Chondrocyte (in vitro differentiated cells): ENCODE measurements around the gene RAB37. TPM values are rescaled to one million over a fixed set of nuclear protein-coding genes. Genes with fewer than 3 reads are reported as not detected.

Source experiments
- DNase-seq: peaks from one replicate; pipeline ENCODE4 v3.0.0; 2021; ENCODE audit warnings: mixed read lengths, low spot score
- H3K27ac Mint-ChIP-seq: one replicate; pipeline ENCODE4 v1.8.0; 2021; ENCODE audit warnings: mild to moderate bottlenecking, moderate library complexity, mixed read lengths; ENCODE audit not compliant: unreplicated experiment
- H3K27me3 Mint-ChIP-seq: 2 replicates; pipeline ENCODE4 v1.8.0; 2021; ENCODE audit warnings: low read depth, mixed read lengths
- H3K36me3 Mint-ChIP-seq: 2 replicates; pipeline ENCODE4 v1.8.0; 2021; ENCODE audit warnings: low read depth, mixed read lengths
- H3K4me1 Mint-ChIP-seq: 2 replicates; pipeline ENCODE4 v1.8.0; 2021; ENCODE audit warnings: low read depth, mild to moderate bottlenecking, mixed read lengths
- H3K4me3 Mint-ChIP-seq: one replicate; pipeline ENCODE4 v1.8.0; 2021; ENCODE audit warnings: mild to moderate bottlenecking, moderate library complexity, mixed read lengths; ENCODE audit not compliant: unreplicated experiment
- H3K9me3 Mint-ChIP-seq: 2 replicates; pipeline ENCODE4 v1.8.0; 2021; ENCODE audit warnings: low read depth, mixed read lengths
- total RNA-seq: library from RNA; stranded (reverse); gene quantifications from 3 replicates; pipeline ENCODE4 v1.2.1, GENCODE V29; 2021
- TF ChIP-seq, protein P1 (sequence below): fragments of 200-600 bp; sonication (generic); IDR thresholded peaks from 2 replicates; pipeline ENCODE4 v1.5.0; 2021; ENCODE audit warnings: antibody characterized with exemption, mild to moderate bottlenecking, moderate library complexity

Gene RAB37
- total RNA-seq, 1 donor from 2014 or later: 0.15 TPM

DNA sequence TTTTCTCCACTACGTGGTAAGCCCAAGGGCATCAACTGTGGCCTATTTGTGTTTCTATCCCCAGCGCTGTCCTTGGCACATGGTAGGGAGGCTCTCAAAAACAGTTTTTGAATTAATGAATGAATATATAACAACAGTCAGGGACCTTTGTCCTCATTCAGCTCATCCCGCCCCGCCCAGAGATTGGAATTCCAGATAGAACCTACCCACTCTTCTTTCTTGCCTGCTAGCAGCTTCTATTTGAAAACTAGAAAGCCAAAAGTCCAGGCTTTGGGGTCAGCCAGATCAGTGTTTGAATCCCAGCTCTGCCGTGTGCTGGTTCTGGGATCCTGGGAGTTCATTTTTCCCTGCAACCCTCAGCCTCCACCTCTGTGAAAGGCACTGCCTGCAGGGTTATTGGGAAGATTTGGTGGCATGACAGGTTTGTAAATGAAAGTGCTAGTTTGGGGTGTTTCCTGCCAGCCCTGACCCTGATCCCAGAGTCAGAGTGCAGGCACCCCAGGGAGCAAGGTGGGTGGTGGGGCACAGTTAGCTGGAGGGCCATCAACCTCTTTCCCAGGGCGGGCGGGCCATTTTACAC, 15.9 kb downstream of the RAB37 start:
- no peak for DNase-seq
- Mint-ChIP-seq H3K4me1 (peaks cover 61% of the 10 kb centered on the region), H3K27me3 (no peaks in the 10 kb centered on the region), H3K36me3 (peaks cover 3% of the 10 kb centered on the region), H3K4me3 (no peak overlapping the region), H3K27ac (peak overlapping the region; percentile 11), H3K9me3 (no peaks in the 10 kb centered on the region)
- TF ChIP-seq, protein P1, sequence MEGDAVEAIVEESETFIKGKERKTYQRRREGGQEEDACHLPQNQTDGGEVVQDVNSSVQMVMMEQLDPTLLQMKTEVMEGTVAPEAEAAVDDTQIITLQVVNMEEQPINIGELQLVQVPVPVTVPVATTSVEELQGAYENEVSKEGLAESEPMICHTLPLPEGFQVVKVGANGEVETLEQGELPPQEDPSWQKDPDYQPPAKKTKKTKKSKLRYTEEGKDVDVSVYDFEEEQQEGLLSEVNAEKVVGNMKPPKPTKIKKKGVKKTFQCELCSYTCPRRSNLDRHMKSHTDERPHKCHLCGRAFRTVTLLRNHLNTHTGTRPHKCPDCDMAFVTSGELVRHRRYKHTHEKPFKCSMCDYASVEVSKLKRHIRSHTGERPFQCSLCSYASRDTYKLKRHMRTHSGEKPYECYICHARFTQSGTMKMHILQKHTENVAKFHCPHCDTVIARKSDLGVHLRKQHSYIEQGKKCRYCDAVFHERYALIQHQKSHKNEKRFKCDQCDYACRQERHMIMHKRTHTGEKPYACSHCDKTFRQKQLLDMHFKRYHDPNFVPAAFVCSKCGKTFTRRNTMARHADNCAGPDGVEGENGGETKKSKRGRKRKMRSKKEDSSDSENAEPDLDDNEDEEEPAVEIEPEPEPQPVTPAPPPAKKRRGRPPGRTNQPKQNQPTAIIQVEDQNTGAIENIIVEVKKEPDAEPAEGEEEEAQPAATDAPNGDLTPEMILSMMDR: no peak

DNA sequence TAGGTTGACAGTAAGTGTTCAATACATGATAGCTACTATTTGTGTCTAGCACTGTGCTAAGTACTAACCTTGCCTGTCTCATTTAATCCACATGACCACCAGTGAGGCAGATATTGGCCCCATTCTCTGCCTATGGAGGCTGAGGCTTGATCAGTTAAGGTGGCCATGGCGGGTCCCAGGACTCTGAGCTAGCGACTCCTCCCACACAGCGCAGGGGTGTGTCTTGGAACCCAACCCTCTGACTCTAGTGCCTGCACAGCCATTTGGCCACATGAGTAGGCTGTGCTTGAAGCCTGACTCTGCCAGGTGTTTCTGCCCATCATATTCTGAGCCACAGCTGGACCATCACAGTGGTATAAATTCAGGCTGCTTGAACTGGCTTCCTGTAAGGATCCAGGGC, 17.8 kb downstream of the RAB37 start:
- peaks cover 3% of the 10 kb centered on the region for H3K36me3 Mint-ChIP-seq
- TF ChIP-seq, protein P1: no peak
- H3K4me3 Mint-ChIP-seq: no peak overlapping the region
- DNase-seq: no peak
- peaks cover 76% of the 10 kb centered on the region for H3K4me1 Mint-ChIP-seq
- no peaks in the 10 kb centered on the region for H3K9me3 Mint-ChIP-seq
- no peak overlapping the region for H3K27ac Mint-ChIP-seq
- H3K27me3 Mint-ChIP-seq: no peaks in the 10 kb centered on the region

GRCh38 chr17:74755533-74755932, 18.5 kb downstream of the RAB37 start:
- no peaks in the 10 kb centered on the region for H3K9me3 Mint-ChIP-seq
- no peak overlapping the region for H3K4me3 Mint-ChIP-seq
- no peak overlapping the region for H3K27ac Mint-ChIP-seq
- no peak for DNase-seq
- peaks cover 3% of the 10 kb centered on the region for H3K36me3 Mint-ChIP-seq
- TF ChIP-seq, protein P1: no peak
- H3K27me3 Mint-ChIP-seq: no peaks in the 10 kb centered on the region
- H3K4me1 Mint-ChIP-seq: peaks cover 76% of the 10 kb centered on the region

GRCh38 chr17:74756891-74757290, 19.8 kb downstream of the RAB37 start:
- peaks cover 76% of the 10 kb centered on the region for H3K4me1 Mint-ChIP-seq
- H3K27ac Mint-ChIP-seq: peak overlapping the region; percentile 96
- peaks cover 3% of the 10 kb centered on the region for H3K36me3 Mint-ChIP-seq
- H3K9me3 Mint-ChIP-seq: no peaks in the 10 kb centered on the region
- TF ChIP-seq, protein P1: no peak
- H3K27me3 Mint-ChIP-seq: no peaks in the 10 kb centered on the region
- no peak for DNase-seq
- no peak overlapping the region for H3K4me3 Mint-ChIP-seq

GRCh38 chr17:74757502-74757901, 20.4 kb downstream of the RAB37 start:
- H3K27me3 Mint-ChIP-seq: no peaks in the 10 kb centered on the region
- peak overlapping the region; percentile 96 for H3K27ac Mint-ChIP-seq
- peaks cover 3% of the 10 kb centered on the region for H3K36me3 Mint-ChIP-seq
- TF ChIP-seq, protein P1: no peak
- H3K4me1 Mint-ChIP-seq: peaks cover 77% of the 10 kb centered on the region
- DNase-seq: no peak
- H3K4me3 Mint-ChIP-seq: peak overlapping the region; percentile 65
- H3K9me3 Mint-ChIP-seq: no peaks in the 10 kb centered on the region
